Right lobe of liver (tissue), 6 donors: Measurements from ENCODE around the gene CC2D1B. TPM values are rescaled to one million over a fixed set of nuclear protein-coding genes. Genes with fewer than 3 reads are reported as not detected.

ENCODE experiments used
- ATAC-seq, 4 donors: fragments of 200-7000 bp; cut with Tn5 transposase; one replicate each; pipeline ENCODE4 v1.9.1; 2020; ENCODE audit warnings: mild to moderate bottlenecking in 4 of 4, moderate library complexity in 4 of 4
- DNase-seq, 3 donors: peaks; one replicate each; pipeline ENCODE4 v3.0.0-alpha.2; 2020
- H3K27ac ChIP-seq, 3 donors: fragments of 200-600 bp; one replicate each; pipeline ENCODE4 v1.8.0; 2022
- H3K27me3 ChIP-seq, 2 donors: fragments of 200-600 bp; one replicate each; pipeline ENCODE4 v1.8.0; 2022
- H3K36me3 ChIP-seq, 4 donors: fragments of 200-600 bp; sonication (generic) in 1 of 4; one replicate each; pipeline versions ENCODE4 v1.5.1 to v1.8.0; 2017 to 2022; ENCODE audit warnings: control low read depth in 1 of 4
- H3K4me1 ChIP-seq, 4 donors: fragments of 200-600 bp; sonication (generic) in 1 of 4; one replicate each; pipeline versions ENCODE4 v1.5.1 to v1.8.0; 2017 to 2022; ENCODE audit warnings: control low read depth in 1 of 4
- H3K4me3 ChIP-seq, 3 donors: fragments of 200-600 bp; one replicate each; pipeline ENCODE4 v1.8.0; 2022
- H3K9me3 ChIP-seq, 4 donors: fragments of 200-600 bp; sonication (generic) in 1 of 4; one replicate each; pipeline versions ENCODE4 v1.5.1 to v1.8.0; 2017 to 2022; ENCODE audit warnings: control low read depth in 1 of 4
- CTCF ChIP-seq, 4 donors: fragments of 200-600 bp in 3 of 4; fragments of 450-650 bp in 1 of 4; IDR thresholded peaks; one replicate each; pipeline versions ENCODE4 v1.5.1 to v1.8.0; 2016 to 2022; ENCODE audit warnings: antibody characterized with exemption in 4 of 4, mild to moderate bottlenecking in 2 of 4
- POLR2A ChIP-seq: fragments of 450-650 bp; IDR thresholded peaks from one replicate; pipeline ENCODE4 v1.6.1; 2017; ENCODE audit warnings: antibody characterized with exemption, mild to moderate bottlenecking
- WGBS: methylation state at CpG from one replicate; pipeline ENCODE4 v1.1.6; 2018; ENCODE audit warnings: low coverage, low lambda C conversion rate; ENCODE audit not compliant: insufficient coverage; ENCODE audit errors: missing lambda C conversion rate; 5-methylcytosine and 5-hydroxymethylcytosine counted together
- intact Hi-C, 2 donors: fragments of 100-400 bp; cut with DNase I; formaldehyde crosslinking; loops; one replicate each; pipeline versions ENCODE4 v1.11.2 to v1.14.1; 2022
- total RNA-seq, 6 experiments: library from RNA; depleted of rRNA in 2 of 6; stranded (reverse); fragments of >200 nt in 2 of 6; fragmentation: NEBNext Ultra II Directional in 3 of 6; extraction: Animal tissue kit (Norgen Biotek cat#: 25700) in 3 of 6; gene quantifications; one replicate each; pipeline versions ENCODE4 v1.1.0 to v1.2.4, GENCODE V29; 2016 to 2023
- donor health status: DM: no; HTN: yes; CAD: no.
- donor health status: DM: no; HTN: no; CAD: no.
- donor health status: DM: no; HTN: no; CAD: no.
- donor health status: DM: no; HTN: yes; CAD: no.
- donor health status: DM: no; HTN: yes; CAD: no.

CC2D1B gene
- total RNA-seq, 6 experiments from 2014 or later = 11.8 to 18.0 (median 15.1) TPM

GRCh38 chr1:52352690-52353089 lies 13.3 kb downstream of the CC2D1B start:
- Histone ChIP-seq H3K4me3 (no peak overlapping the region), H3K4me1 (no peaks in the 10 kb centered on the region), H3K27ac (no peak overlapping the region), H3K27me3 (no peaks in the 10 kb centered on the region), H3K9me3 (no peaks in the 10 kb centered on the region), H3K36me3 (peaks cover 0 to 54% (median 32%) of the 10 kb centered on the region in 4 donors)
- ATAC-seq (no peak), DNase-seq (no peak)
- intact Hi-C loops = no loop called here
- no peak for TF ChIP-seq POLR2A
- no peak for TF ChIP-seq CTCF (IDR thresholded peaks at IDR 0.05)
- 79% methylated on average over 7 of the region's 7 CpGs for WGBS

GRCh38 chr1:52348704-52349300 lies 17.2 kb downstream of the CC2D1B start:
- intact Hi-C loops = no loop called here
- Histone ChIP-seq H3K4me3 (no peak overlapping the region), H3K27ac (no peak overlapping the region), H3K4me1 (peaks cover 0 to 28% (median 4%) of the 10 kb centered on the region in 4 donors), H3K36me3 (peaks cover 0 to 15% (median 8%) of the 10 kb centered on the region in 4 donors), H3K27me3 (no peaks in the 10 kb centered on the region), H3K9me3 (no peaks in the 10 kb centered on the region)
- TF ChIP-seq CTCF (IDR thresholded peaks at IDR 0.05) = peak in 1 of 4 donors; percentile 27
- no peak for TF ChIP-seq POLR2A
- peak in 2 of 4 donors; percentile 23 to 31 for ATAC-seq
- DNase-seq = no peak
- 40% methylated on average over 4 of the region's 8 CpGs for WGBS

- WGBS = 28% methylated on average over 4 of the region's 4 CpGs
- no peaks in the 10 kb centered on the region for H3K9me3 ChIP-seq
- H3K27me3 ChIP-seq = no peaks in the 10 kb centered on the region
- H3K4me3 ChIP-seq = no peak overlapping the region
- H3K36me3 ChIP-seq = no peaks in the 10 kb centered on the region
- ATAC-seq (peak; percentile 71 to 80 (median 76)), DNase-seq (peak in 2 of 3 donors; percentile 53 to 79)
- intact Hi-C loops = no loop called here
- TF ChIP-seq CTCF (IDR thresholded peaks at IDR 0.05) = no peak
- TF ChIP-seq POLR2A = no peak
- peaks cover 0 to 28% (median 4%) of the 10 kb centered on the region in 4 donors for H3K4me1 ChIP-seq
- no peak overlapping the region for H3K27ac ChIP-seq
Observed at GRCh38 chr1:52346653-52347052, 19.4 kb downstream of the CC2D1B start.

- no peak overlapping the region for H3K4me3 ChIP-seq
- H3K27ac ChIP-seq = peak overlapping the region in 2 of 3 donors; percentile 40 to 52
- H3K9me3 ChIP-seq = no peaks in the 10 kb centered on the region
- H3K27me3 ChIP-seq = no peaks in the 10 kb centered on the region
- WGBS = 53% methylated on average over 2 of the region's 2 CpGs
- H3K4me1 ChIP-seq = peaks cover 0 to 28% (median 4%) of the 10 kb centered on the region in 4 donors
- intact Hi-C loops = no loop called here
- peaks cover 0 to 2% (median 0%) of the 10 kb centered on the region in 4 donors for H3K36me3 ChIP-seq
- TF ChIP-seq CTCF (IDR thresholded peaks at IDR 0.05) = no peak
- TF ChIP-seq POLR2A = no peak
- no peak for DNase-seq
- peak; percentile 82 to 88 (median 84) for ATAC-seq
Observed at GRCh38 chr1:52345252-52345651, 20.8 kb downstream of the CC2D1B start.
